Parathyroid adenoma (tissue), 2 donors: Measurements from ENCODE around the gene ZC3H6.

ENCODE experiments used
- H2AFZ ChIP-seq: fragments of 300-600 bp; sonication (generic); one replicate; pipeline ENCODE4 v1.7.0; 2017; ENCODE audit warnings: antibody characterized with exemption, mild to moderate bottlenecking
- H3K27ac ChIP-seq: fragments of 300-600 bp; sonication (generic); one replicate; pipeline ENCODE4 v1.7.0; 2017
- H3K27me3 ChIP-seq: fragments of 300-600 bp; sonication (generic); one replicate; pipeline ENCODE4 v1.7.0; 2017; ENCODE audit warnings: low read length; ENCODE audit not compliant: control insufficient read depth, insufficient read depth
- H3K36me3 ChIP-seq: fragments of 300-600 bp; sonication (generic); one replicate; pipeline ENCODE4 v1.7.0; 2017; ENCODE audit warnings: low read length; ENCODE audit not compliant: control insufficient read depth, insufficient read depth
- H3K4me1 ChIP-seq: fragments of 300-600 bp; sonication (generic); one replicate; pipeline ENCODE4 v1.7.0; 2017; ENCODE audit warnings: control low read depth
- H3K4me2 ChIP-seq: fragments of 300-600 bp; sonication (generic); one replicate; pipeline ENCODE4 v1.7.0; 2017; ENCODE audit warnings: low read length
- H3K4me3 ChIP-seq: fragments of 300-600 bp; sonication (generic); one replicate; pipeline ENCODE4 v1.7.0; 2017; ENCODE audit warnings: low read depth, low read length
- H3K79me2 ChIP-seq: fragments of 300-600 bp; sonication (generic); one replicate; pipeline ENCODE4 v1.7.0; 2017; ENCODE audit warnings: control low read depth
- H3K9ac ChIP-seq: fragments of 300-600 bp; sonication (generic); one replicate; pipeline ENCODE4 v1.7.0; 2017; ENCODE audit warnings: mild to moderate bottlenecking
- H3K9me3 ChIP-seq: fragments of 300-600 bp; sonication (generic); one replicate; pipeline ENCODE4 v1.7.0; 2017; ENCODE audit warnings: low read length; ENCODE audit not compliant: control insufficient read depth
- CTCF ChIP-seq: fragments of 300-600 bp; sonication (generic); IDR thresholded peaks from one replicate; pipeline ENCODE4 v1.7.0; 2017; ENCODE audit warnings: antibody characterized with exemption, mild to moderate bottlenecking
- donor health status: primary hyperparathyroidism.

ZC3H6 gene

GRCh38 chr2:112254466-112255240 lies 20.7 kb upstream of the ZC3H6 start, which contains the start of gene ZC3H8:
ZC3H8 (minus strand) TSS chr2:112255042; CDS start chr2:112254981, 61 bp downstream.
- no peaks in the 10 kb centered on the region for H3K4me1 ChIP-seq
- H3K4me3 ChIP-seq, result peak within 1 kb of the TSS; percentile 90
- no peak for TF ChIP-seq CTCF

GRCh38 chr2:112255875-112256274 lies 19.5 kb upstream of the ZC3H6 start:
- no peak overlapping the region for H2AFZ ChIP-seq

More at GRCh38 chr2:112254466-112255240, 20.7 kb upstream of the ZC3H6 start, which contains the start of gene ZC3H8:
- Histone ChIP-seq H3K27ac (peak within 1 kb of the TSS; percentile 81), H3K9me3 (no peaks in the 10 kb centered on the region), H3K36me3 (no peaks in the 10 kb centered on the region), H2AFZ (peak within 1 kb of the TSS; percentile 97), H3K9ac (no peak within 1 kb of the TSS), H3K4me2 (peak within 1 kb of the TSS; percentile 89), H3K79me2 (peaks cover 5% of the 10 kb centered on the region), H3K27me3 (no peaks in the 10 kb centered on the region)

GRCh38 chr2:112256654-112257053 lies 18.7 kb upstream of the ZC3H6 start:
- Histone ChIP-seq H3K36me3 (no peaks in the 10 kb centered on the region), H3K4me3 (no peak overlapping the region), H2AFZ (peak overlapping the region; percentile 3), H3K4me1 (no peaks in the 10 kb centered on the region), H3K27ac (no peak overlapping the region), H3K79me2 (peaks cover 5% of the 10 kb centered on the region), H3K9me3 (no peaks in the 10 kb centered on the region), H3K4me2 (no peak overlapping the region), H3K27me3 (no peaks in the 10 kb centered on the region), H3K9ac (no peak overlapping the region)
- TF ChIP-seq CTCF, result no peak

More at GRCh38 chr2:112255875-112256274, 19.5 kb upstream of the ZC3H6 start:
- H3K4me2 ChIP-seq, result no peak overlapping the region
- no peaks in the 10 kb centered on the region for H3K4me1 ChIP-seq
- peaks cover 5% of the 10 kb centered on the region for H3K79me2 ChIP-seq
- H3K27me3 ChIP-seq, result no peaks in the 10 kb centered on the region
- no peaks in the 10 kb centered on the region for H3K36me3 ChIP-seq
- H3K4me3 ChIP-seq, result no peak overlapping the region
- no peaks in the 10 kb centered on the region for H3K9me3 ChIP-seq
- no peak overlapping the region for H3K27ac ChIP-seq
- no peak for TF ChIP-seq CTCF
- H3K9ac ChIP-seq, result no peak overlapping the region

GRCh38 chr2:112257575-112257974 lies 17.8 kb upstream of the ZC3H6 start:
- H3K9ac ChIP-seq, result no peak overlapping the region
- TF ChIP-seq CTCF, result no peak
- H3K27ac ChIP-seq, result no peak overlapping the region
- no peak overlapping the region for H3K4me2 ChIP-seq
- H3K4me3 ChIP-seq, result no peak overlapping the region
- no peaks in the 10 kb centered on the region for H3K36me3 ChIP-seq
- no peaks in the 10 kb centered on the region for H3K9me3 ChIP-seq
- H3K4me1 ChIP-seq, result no peaks in the 10 kb centered on the region
- no peak overlapping the region for H2AFZ ChIP-seq
- H3K27me3 ChIP-seq, result no peaks in the 10 kb centered on the region
- peaks cover 5% of the 10 kb centered on the region for H3K79me2 ChIP-seq
